Gastrocnemius medialis (tissue), 4 donors: ENCODE results near the gene PIAS2. TPM values are rescaled to one million over a fixed set of nuclear protein-coding genes. Genes with fewer than 3 reads are reported as not detected.
A peak's percentile ranks its signal among the peaks of the same experiment; 100 is the strongest.

ENCODE experiments used
- ATAC-seq, 2 donors: fragments of 150-250 bp; one replicate each; pipeline ENCODE4 v1.9.1; 2016
- DNase-seq, 2 donors: peaks; one replicate each; pipeline ENCODE4 v3.0.0-alpha.2; 2019
- H3K27ac ChIP-seq, 4 donors: fragments of 200-600 bp; sonication (generic); 1 replicate in 1 of 4; 2 replicates in 3 of 4; pipeline ENCODE4 v1.5.1; 2016 to 2018; ENCODE audit warnings: mild to moderate bottlenecking in 2 of 4, moderate library complexity in 1 of 4
- H3K27me3 ChIP-seq, 3 donors: fragments of 200-600 bp; sonication (generic) in 2 of 3; 1 replicate in 1 of 3; 2 replicates in 2 of 3; pipeline versions ENCODE4 v1.5.1 to v1.6.0; 2016 to 2019; ENCODE audit warnings: mild to moderate bottlenecking in 1 of 3, moderate library complexity in 1 of 3
- H3K36me3 ChIP-seq, 2 donors: fragments of 200-600 bp; sonication (generic) in 1 of 2; one replicate each; pipeline ENCODE4 v1.5.1; 2017 to 2018
- H3K4me1 ChIP-seq, 2 donors: fragments of 200-600 bp; sonication (generic) in 1 of 2; one replicate each; pipeline ENCODE4 v1.5.1; 2016 to 2017; ENCODE audit warnings: mild to moderate bottlenecking in 2 of 2
- H3K4me3 ChIP-seq, 4 donors: fragments of 200-600 bp; sonication (generic) in 3 of 4; 1 replicate in 1 of 4; 2 replicates in 3 of 4; pipeline ENCODE4 v1.5.1; 2016 to 2019; ENCODE audit warnings: mild to moderate bottlenecking in 2 of 4
- H3K9me3 ChIP-seq, 3 donors: fragments of 200-600 bp; sonication (generic) in 2 of 3; 1 replicate in 1 of 3; 2 replicates in 2 of 3; pipeline ENCODE4 v1.5.1; 2016 to 2019
- CTCF ChIP-seq, 5 experiments: fragments of 450-650 bp in 3 of 5; fragments of 200-600 bp in 2 of 5; sonication (generic) in 2 of 5; IDR thresholded peaks in 4 of 5; conservative IDR thresholded peaks in 1 of 5; 1 replicate in 4 of 5; 2 replicates in 1 of 5; pipeline ENCODE4 v1.5.1; 2016 to 2019; ENCODE audit warnings: antibody characterized with exemption in 5 of 5, mild to moderate bottlenecking in 3 of 5, moderate library complexity in 3 of 5
- POLR2A ChIP-seq, 2 donors: fragments of 450-650 bp; IDR thresholded peaks; one replicate each; pipeline ENCODE4 v1.6.1; 2017; ENCODE audit warnings: antibody characterized with exemption in 2 of 2, mild to moderate bottlenecking in 2 of 2, moderate library complexity in 2 of 2
- in situ Hi-C, 4 donors: fragments of 200-750 bp; cut with MboI; loops; one replicate each; pipeline versions ENCODE4 v1.15.0 to v1.8.0; 2017; ENCODE audit warnings: low sequenced_read_pairs in 4 of 4
- intact Hi-C: fragments of 100-400 bp; cut with DNase I; formaldehyde crosslinking; loops from one replicate; pipeline ENCODE4 v1.15.1; 2023; ENCODE audit warnings: low total_unique reads
- total RNA-seq, 4 donors: library from RNA; depleted of rRNA; stranded (reverse); fragments of >200 nt; gene quantifications; one replicate each; pipeline versions ENCODE4 v1.1.0 to v1.2.3, GENCODE V29; 2016

PIAS2 gene
- total RNA-seq, 4 donors from 2014 or later, result 14.9 to 41.2 (median 25.1) TPM

GRCh38 chr18:46756559-46757201 is 160.6 kb downstream of the PIAS2 start, which contains the start of gene ST8SIA5:
Gene ST8SIA5 (minus strand): TSS chr18:46757053. CDS start chr18:46756508, 545 bp downstream.
- Histone ChIP-seq H3K4me3 (peak within 1 kb of the TSS; percentile 59 to 81 (median 68)), H3K4me1 (peaks cover 12 to 22% of the 10 kb centered on the region in 2 donors), H3K27ac (peak within 1 kb of the TSS; percentile 50 to 88 (median 76)), H3K27me3 (no peaks in the 10 kb centered on the region), H3K36me3 (no peaks in the 10 kb centered on the region), H3K9me3 (no peaks in the 10 kb centered on the region)
- TF ChIP-seq CTCF (IDR thresholded peaks at IDR 0.05 in 4 of 5, conservative IDR thresholded peaks at IDR 0.05 in 1 of 5) (no peak), POLR2A (IDR thresholded peaks at IDR 0.05) (peak in 1 of 2 donors; percentile 5)
- DNase-seq (peak in 1 of 2 donors; percentile 24), ATAC-seq (peak; percentile 34 to 47)
- in situ Hi-C loops, result no loop called here
- intact Hi-C loops, result loop anchor here (2.0 to 10.0 kb wide), 6 partner anchors 44 to 602 kb away; partner anchors contain the start of genes KATNAL2 and PIAS2

- TF ChIP-seq POLR2A (IDR thresholded peaks at IDR 0.05) (no peak), CTCF (IDR thresholded peaks at IDR 0.05 in 4 of 5, conservative IDR thresholded peaks at IDR 0.05 in 1 of 5) (no peak)
- no peak for DNase-seq
- Histone ChIP-seq H3K4me3 (peak overlapping the region; percentile 59 to 81 (median 68)), H3K36me3 (no peaks in the 10 kb centered on the region), H3K27me3 (no peaks in the 10 kb centered on the region), H3K9me3 (no peaks in the 10 kb centered on the region), H3K4me1 (peaks cover 12 to 22% of the 10 kb centered on the region in 2 donors), H3K27ac (peak overlapping the region; percentile 50 to 88 (median 76))
- peak in 1 of 2 donors; percentile 3 for ATAC-seq
- intact Hi-C loops (loop anchor here (2.0 to 10.0 kb wide), 6 partner anchors 44 to 601 kb away; partner anchors contain the start of genes KATNAL2 and PIAS2), in situ Hi-C loops (no loop called here)
Measured at GRCh38 chr18:46756025-46756558, 161.2 kb downstream of the PIAS2 start.

GRCh38 chr18:46755315-46756024 is 161.8 kb downstream of the PIAS2 start:
- H3K4me3 ChIP-seq, result peak overlapping the region; percentile 59 to 81 (median 68)
- in situ Hi-C loops, result no loop called here
- ATAC-seq (peak in 1 of 2 donors; percentile 1), DNase-seq (no peak)
- no peaks in the 10 kb centered on the region for H3K36me3 ChIP-seq
- H3K9me3 ChIP-seq, result no peaks in the 10 kb centered on the region
- peak overlapping the region; percentile 50 to 88 (median 76) for H3K27ac ChIP-seq
- H3K4me1 ChIP-seq, result peaks cover 12 to 22% of the 10 kb centered on the region in 2 donors
- TF ChIP-seq CTCF (IDR thresholded peaks at IDR 0.05 in 4 of 5, conservative IDR thresholded peaks at IDR 0.05 in 1 of 5) (no peak), POLR2A (IDR thresholded peaks at IDR 0.05) (no peak)
- intact Hi-C loops, result loop anchor here (2.0 to 10.0 kb wide), 6 partner anchors 43 to 601 kb away; partner anchors contain the start of genes KATNAL2 and PIAS2
- no peaks in the 10 kb centered on the region for H3K27me3 ChIP-seq

GRCh38 chr18:46754661-46755292 is 162.5 kb downstream of the PIAS2 start:
- TF ChIP-seq CTCF (IDR thresholded peaks at IDR 0.05 in 4 of 5, conservative IDR thresholded peaks at IDR 0.05 in 1 of 5) (peak in 3 of 5 experiments; percentile 16 to 46 (median 18)), POLR2A (IDR thresholded peaks at IDR 0.05) (peak; percentile 20 to 31)
- peak; percentile 14 to 43 for ATAC-seq
- in situ Hi-C loops, result no loop called here

More at GRCh38 chr18:46754661-46755292, 162.5 kb downstream of the PIAS2 start:
- H3K9me3 ChIP-seq, result no peaks in the 10 kb centered on the region
- peak overlapping the region; percentile 50 to 88 (median 76) for H3K27ac ChIP-seq
- H3K4me1 ChIP-seq, result peaks cover 12 to 22% of the 10 kb centered on the region in 2 donors
- DNase-seq, result peak in 1 of 2 donors; percentile 20
- intact Hi-C loops, result loop anchor here (5.0 to 10.0 kb wide), 5 partner anchors 42 to 600 kb away; partner anchors contain the start of genes KATNAL2 and PIAS2
- H3K4me3 ChIP-seq, result no peak overlapping the region
- no peaks in the 10 kb centered on the region for H3K27me3 ChIP-seq
- no peaks in the 10 kb centered on the region for H3K36me3 ChIP-seq
